Measurements from ENCODE around the gene ROPN1L.

Gene ROPN1L

DNA sequence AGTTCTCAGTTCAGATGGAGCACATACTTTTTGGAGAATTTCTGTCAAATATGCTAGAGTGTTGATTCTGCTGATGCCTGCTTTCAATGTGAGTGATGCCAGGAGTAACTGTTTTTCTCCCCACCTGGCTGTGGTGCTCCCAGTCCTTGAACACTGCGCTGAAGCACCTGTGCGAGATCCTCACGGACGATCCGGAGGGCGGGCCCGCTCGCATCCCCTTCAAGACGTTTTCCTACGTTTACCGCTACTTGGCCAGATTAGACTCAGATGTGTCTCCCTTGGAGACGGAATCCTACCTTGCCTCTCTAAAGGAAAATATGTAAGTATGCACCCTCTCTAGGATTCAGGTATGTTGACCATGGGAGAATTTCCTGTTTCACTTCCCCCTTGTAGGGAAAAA is 19.4 kb downstream of the ROPN1L start:
- no peaks in the 10 kb centered on the region for H3K9me3 Mint-ChIP-seq
- DNase-seq: no peak
- peaks cover 18% of the 10 kb centered on the region for H3K27me3 Mint-ChIP-seq (ENCODE audit: low read depth, poor library complexity)
- H3K4me3 Mint-ChIP-seq: no peak overlapping the region
- H3K4me1 Mint-ChIP-seq: peaks cover 29% of the 10 kb centered on the region
- TF ChIP-seq, protein P1, sequence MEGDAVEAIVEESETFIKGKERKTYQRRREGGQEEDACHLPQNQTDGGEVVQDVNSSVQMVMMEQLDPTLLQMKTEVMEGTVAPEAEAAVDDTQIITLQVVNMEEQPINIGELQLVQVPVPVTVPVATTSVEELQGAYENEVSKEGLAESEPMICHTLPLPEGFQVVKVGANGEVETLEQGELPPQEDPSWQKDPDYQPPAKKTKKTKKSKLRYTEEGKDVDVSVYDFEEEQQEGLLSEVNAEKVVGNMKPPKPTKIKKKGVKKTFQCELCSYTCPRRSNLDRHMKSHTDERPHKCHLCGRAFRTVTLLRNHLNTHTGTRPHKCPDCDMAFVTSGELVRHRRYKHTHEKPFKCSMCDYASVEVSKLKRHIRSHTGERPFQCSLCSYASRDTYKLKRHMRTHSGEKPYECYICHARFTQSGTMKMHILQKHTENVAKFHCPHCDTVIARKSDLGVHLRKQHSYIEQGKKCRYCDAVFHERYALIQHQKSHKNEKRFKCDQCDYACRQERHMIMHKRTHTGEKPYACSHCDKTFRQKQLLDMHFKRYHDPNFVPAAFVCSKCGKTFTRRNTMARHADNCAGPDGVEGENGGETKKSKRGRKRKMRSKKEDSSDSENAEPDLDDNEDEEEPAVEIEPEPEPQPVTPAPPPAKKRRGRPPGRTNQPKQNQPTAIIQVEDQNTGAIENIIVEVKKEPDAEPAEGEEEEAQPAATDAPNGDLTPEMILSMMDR (IDR thresholded peaks at IDR 0.05): no peak
- no peaks in the 10 kb centered on the region for H3K36me3 Mint-ChIP-seq (ENCODE audit: low read depth)
- H3K27ac Mint-ChIP-seq: peak overlapping the region; percentile 58

DNA sequence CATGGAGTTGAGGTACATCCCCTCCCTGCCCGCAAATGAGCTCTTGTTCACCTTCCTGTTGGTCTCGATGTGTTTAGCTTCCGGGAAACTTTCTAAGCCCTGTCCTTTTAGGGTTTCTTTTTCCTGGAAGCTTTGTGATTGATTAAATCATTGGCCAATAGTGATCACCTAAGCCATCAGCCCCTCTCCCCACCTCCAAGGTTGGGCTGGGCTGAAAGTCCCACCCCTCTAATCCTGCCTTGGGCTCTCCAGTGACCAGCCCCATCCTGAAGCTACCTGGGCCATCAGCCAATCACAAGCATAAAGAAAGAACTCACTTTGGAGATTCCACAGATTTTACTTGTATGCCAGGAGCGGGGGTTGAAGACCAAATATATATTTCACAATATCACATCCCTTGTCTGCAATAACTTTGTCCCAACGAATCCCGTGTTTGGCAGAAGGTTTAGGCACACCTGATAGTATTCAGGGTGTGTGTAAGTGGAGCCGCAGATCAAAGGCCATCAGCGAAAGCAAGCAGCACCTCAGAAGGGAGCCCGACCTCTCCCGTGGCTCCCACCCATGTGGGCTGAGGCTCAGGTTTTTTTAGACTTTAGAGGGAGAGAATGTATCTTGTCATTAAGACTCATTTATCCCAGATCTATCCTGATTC is 20.4 kb downstream of the ROPN1L start:
- DNase-seq: no peak
- no peak overlapping the region for H3K27ac Mint-ChIP-seq
- H3K36me3 Mint-ChIP-seq (ENCODE audit: low read depth): no peaks in the 10 kb centered on the region
- no peak overlapping the region for H3K4me3 Mint-ChIP-seq
- peaks cover 34% of the 10 kb centered on the region for H3K4me1 Mint-ChIP-seq
- TF ChIP-seq, protein P1 (IDR thresholded peaks at IDR 0.05): no peak
- H3K9me3 Mint-ChIP-seq: no peaks in the 10 kb centered on the region
- H3K27me3 Mint-ChIP-seq (ENCODE audit: low read depth, poor library complexity): peaks cover 18% of the 10 kb centered on the region

GRCh38 chr5:10463566-10463965 is 21.9 kb downstream of the ROPN1L start:
- H3K27me3 Mint-ChIP-seq (ENCODE audit: low read depth, poor library complexity): peaks cover 18% of the 10 kb centered on the region
- H3K4me1 Mint-ChIP-seq: peaks cover 42% of the 10 kb centered on the region
- H3K4me3 Mint-ChIP-seq: no peak overlapping the region
- DNase-seq: no peak
- H3K36me3 Mint-ChIP-seq (ENCODE audit: low read depth): no peaks in the 10 kb centered on the region
- TF ChIP-seq, protein P1 (IDR thresholded peaks at IDR 0.05): no peak
- no peaks in the 10 kb centered on the region for H3K9me3 Mint-ChIP-seq
- no peak overlapping the region for H3K27ac Mint-ChIP-seq

- H3K27ac Mint-ChIP-seq: no peak overlapping the region
- H3K4me3 Mint-ChIP-seq: no peak overlapping the region
- no peak for DNase-seq
- peaks cover 18% of the 10 kb centered on the region for H3K27me3 Mint-ChIP-seq (ENCODE audit: low read depth, poor library complexity)
- H3K9me3 Mint-ChIP-seq: no peaks in the 10 kb centered on the region
- peaks cover 41% of the 10 kb centered on the region for H3K4me1 Mint-ChIP-seq
- TF ChIP-seq, protein P1 (IDR thresholded peaks at IDR 0.05): no peak
- no peaks in the 10 kb centered on the region for H3K36me3 Mint-ChIP-seq (ENCODE audit: low read depth)
Observed at GRCh38 chr5:10464173-10464572, 22.5 kb downstream of the ROPN1L start.

DNA sequence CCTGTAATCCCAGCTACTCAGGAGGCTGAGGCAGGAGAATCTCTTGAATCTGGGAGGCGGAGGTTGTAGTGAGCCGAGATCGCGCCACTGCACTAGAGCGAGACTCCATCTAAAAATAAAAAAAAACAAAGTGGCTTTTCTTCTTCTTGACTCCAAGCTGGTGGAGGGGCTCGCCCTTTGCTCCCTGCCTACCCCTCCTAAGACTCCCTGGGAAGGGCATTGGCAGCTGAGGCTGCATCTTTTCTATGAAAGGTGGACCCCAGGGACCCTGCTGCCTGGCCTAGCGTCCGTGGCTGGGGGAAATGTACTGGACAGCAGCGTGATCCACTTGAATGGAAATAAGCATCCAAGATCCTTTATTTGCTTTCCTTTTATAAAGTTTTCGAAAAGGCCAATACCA is 24.0 kb downstream of the ROPN1L start:
- no peak overlapping the region for H3K27ac Mint-ChIP-seq
- DNase-seq: no peak
- TF ChIP-seq, protein P1 (IDR thresholded peaks at IDR 0.05): no peak
- H3K27me3 Mint-ChIP-seq (ENCODE audit: low read depth, poor library complexity): peaks cover 19% of the 10 kb centered on the region
- H3K4me1 Mint-ChIP-seq: peaks cover 29% of the 10 kb centered on the region
- no peaks in the 10 kb centered on the region for H3K9me3 Mint-ChIP-seq
- no peak overlapping the region for H3K4me3 Mint-ChIP-seq
- no peaks in the 10 kb centered on the region for H3K36me3 Mint-ChIP-seq (ENCODE audit: low read depth)

- H3K4me3 Mint-ChIP-seq: no peak overlapping the region
- H3K9me3 Mint-ChIP-seq: no peaks in the 10 kb centered on the region
- TF ChIP-seq, protein P1 (IDR thresholded peaks at IDR 0.05): no peak
- DNase-seq: no peak
- peaks cover 29% of the 10 kb centered on the region for H3K4me1 Mint-ChIP-seq
- peaks cover 23% of the 10 kb centered on the region for H3K27me3 Mint-ChIP-seq (ENCODE audit: low read depth, poor library complexity)
- peak overlapping the region; percentile 88 for H3K27ac Mint-ChIP-seq
- H3K36me3 Mint-ChIP-seq (ENCODE audit: low read depth): no peaks in the 10 kb centered on the region
Observed at GRCh38 chr5:10466446-10467073, 24.9 kb downstream of the ROPN1L start.
